ENCODE measurements around the gene SLC35A2. TPM values are rescaled to one million over a fixed set of nuclear protein-coding genes. Genes with fewer than 3 reads are reported as not detected.

The SLC35A2 gene
- total RNA-seq, 1 experiment from 2014 or later: 24.9 TPM

Other genes starting within 250 kb of the SLC35A2 start
- gene WAS, start 227.8 kb downstream of the SLC35A2 start, total RNA-seq (2014; rRNA removed; shearing (Covaris generic)): 0.57 TPM in 1 of 2 replicates, not detected in the other
- gene SUV39H1, start 214.9 kb downstream of the SLC35A2 start, total RNA-seq (2014; rRNA removed; shearing (Covaris generic)): 14.3 and 20.7 TPM in 2 replicates
- gene GLOD5, start 149.9 kb downstream of the SLC35A2 start, total RNA-seq (2014; rRNA removed; shearing (Covaris generic)): not detected in 2 replicates
- gene GATA1, start 125.1 kb downstream of the SLC35A2 start, total RNA-seq (2014; rRNA removed; shearing (Covaris generic)): not detected in 2 replicates
- gene HDAC6, start 109.6 kb downstream of the SLC35A2 start, total RNA-seq (2014; rRNA removed; shearing (Covaris generic)): 18.9 and 40.9 TPM in 2 replicates
- not detected in 2 replicates for gene ERAS, start 85.1 kb downstream of the SLC35A2 start, total RNA-seq (2014; rRNA removed; shearing (Covaris generic))
- 28.7 and 32.1 TPM in 2 replicates for gene PCSK1N, start 76.0 kb downstream of the SLC35A2 start, total RNA-seq (2014; rRNA removed; shearing (Covaris generic))
- gene TIMM17B, start 13.9 kb downstream of the SLC35A2 start, total RNA-seq (2014; rRNA removed; shearing (Covaris generic)): 47.4 and 64.1 TPM in 2 replicates
- gene PQBP1, start 13.7 kb downstream of the SLC35A2 start, total RNA-seq (2014; rRNA removed; shearing (Covaris generic)): 102 TPM in 2 replicates
- 4.6 and 6.6 TPM in 2 replicates for gene PIM2, start 7.4 kb upstream of the SLC35A2 start, total RNA-seq (2014; rRNA removed; shearing (Covaris generic))
- 16.8 and 17.8 TPM in 2 replicates for gene OTUD5, start 46.0 kb upstream of the SLC35A2 start, total RNA-seq (2014; rRNA removed; shearing (Covaris generic))
- gene KCND1, start 60.2 kb upstream of the SLC35A2 start, total RNA-seq (2014; rRNA removed; shearing (Covaris generic)): 0.18 and 0.46 TPM in 2 replicates
- 9.7 and 16.9 TPM in 2 replicates for gene GRIPAP1, start 90.6 kb upstream of the SLC35A2 start, total RNA-seq (2014; rRNA removed; shearing (Covaris generic))
- 24.5 and 36.2 TPM in 2 replicates for gene TFE3, start 131.7 kb upstream of the SLC35A2 start, total RNA-seq (2014; rRNA removed; shearing (Covaris generic))
- 0.09 and 0.46 TPM in 2 replicates for gene CCDC120, start 147.4 kb upstream of the SLC35A2 start, total RNA-seq (2014; rRNA removed; shearing (Covaris generic))
- gene PRAF2, start 162.4 kb upstream of the SLC35A2 start, total RNA-seq (2014; rRNA removed; shearing (Covaris generic)): 3.4 and 3.5 TPM in 2 replicates
- 20.3 and 41.1 TPM in 2 replicates for gene WDR45, start 168.2 kb upstream of the SLC35A2 start, total RNA-seq (2014; rRNA removed; shearing (Covaris generic))
- gene GPKOW, start 212.1 kb upstream of the SLC35A2 start, total RNA-seq (2014; rRNA removed; shearing (Covaris generic)): 24.5 and 28.2 TPM in 2 replicates